Measurements from ENCODE around the gene ZNF780A.
A peak's percentile ranks its signal among the peaks of the same experiment; 100 is the strongest.
"Not testable (repeated sequence)": the region's sequence is repeated elsewhere in the genome, so short reads cannot be mapped to it uniquely, and the experiment has no call there.

The ZNF780A gene

DNA sequence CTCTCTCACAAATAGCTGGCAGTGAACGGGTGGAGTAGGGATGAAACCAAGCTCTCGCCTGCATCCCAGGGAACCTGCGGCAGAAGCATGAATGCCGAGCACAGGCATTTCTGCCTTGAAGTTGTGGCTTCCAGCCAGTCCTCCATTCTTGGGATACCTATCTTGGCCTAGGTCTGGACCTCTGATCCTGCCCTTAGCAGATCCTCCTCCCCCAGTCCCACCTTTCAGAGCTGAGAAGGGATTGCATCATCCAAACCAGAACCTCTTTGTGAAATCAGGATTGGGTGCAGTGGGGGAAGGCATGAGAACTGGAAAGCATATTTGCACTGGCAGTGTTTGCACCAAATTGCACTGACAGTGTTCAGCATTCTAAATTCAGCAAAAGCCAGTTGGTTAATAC lies 5.8 kb downstream of the ZNF780A start:
- no peak for DNase-seq (ENCODE audit: low read depth)

DNA sequence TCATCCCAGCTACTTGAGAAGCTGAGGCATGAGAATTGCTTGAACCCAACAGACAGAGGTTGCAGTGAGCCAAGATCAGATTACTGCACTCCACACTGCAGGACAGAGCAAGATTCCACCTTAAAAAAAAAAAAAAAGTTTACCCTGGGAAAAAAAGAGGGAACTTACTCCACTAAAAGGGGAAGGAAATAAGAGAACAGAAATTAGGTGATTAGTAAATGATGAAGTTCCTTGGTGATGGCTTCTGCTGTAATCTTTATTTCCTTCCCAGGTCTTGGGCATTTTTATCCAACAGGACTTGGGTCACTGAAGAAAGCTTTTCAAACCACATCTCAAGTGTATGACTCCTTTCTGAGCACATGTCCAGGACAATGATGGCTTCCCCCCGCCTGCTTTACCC lies 9.3 kb downstream of the ZNF780A start:
- DNase-seq (ENCODE audit: low read depth) = no peak

DNA sequence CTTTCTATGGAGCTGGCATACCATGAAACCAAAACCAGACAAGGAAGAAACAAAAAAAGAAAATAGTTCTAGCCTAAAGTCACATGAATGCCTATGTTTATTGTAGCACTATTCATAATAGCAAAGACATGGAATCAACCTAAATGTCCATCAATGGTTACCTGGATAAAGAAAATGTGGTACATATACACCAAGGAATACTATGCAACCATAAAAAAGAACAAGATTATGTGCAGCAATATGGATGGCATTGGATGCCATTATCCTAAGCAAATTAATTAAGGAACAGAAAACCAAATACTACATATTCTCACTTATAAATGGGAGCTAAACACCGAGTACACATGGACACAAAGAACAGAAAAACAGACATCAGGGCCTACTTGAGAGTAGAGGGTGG lies 10.5 kb downstream of the ZNF780A start:
- no peak for DNase-seq (ENCODE audit: low read depth)

DNA sequence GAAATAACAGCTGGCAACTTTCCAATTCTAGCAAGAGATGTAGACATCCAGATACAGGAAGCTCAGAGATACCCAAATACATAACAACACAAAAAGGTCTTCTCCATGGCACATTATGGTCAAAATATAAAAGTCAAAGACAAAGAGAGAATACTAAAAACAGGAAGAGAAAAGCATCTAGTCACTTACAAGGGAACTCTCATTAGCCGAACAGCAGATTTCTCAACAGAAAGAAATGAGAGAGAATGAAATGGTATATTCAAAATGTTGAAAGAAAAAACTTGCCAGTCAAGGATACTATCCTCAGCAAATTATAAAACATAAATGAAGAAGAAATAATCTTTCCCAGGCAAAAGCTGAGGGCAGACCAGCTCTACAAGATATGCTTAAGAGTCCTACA lies 12.4 kb downstream of the ZNF780A start:
- DNase-seq (ENCODE audit: low read depth) = no peak

DNA sequence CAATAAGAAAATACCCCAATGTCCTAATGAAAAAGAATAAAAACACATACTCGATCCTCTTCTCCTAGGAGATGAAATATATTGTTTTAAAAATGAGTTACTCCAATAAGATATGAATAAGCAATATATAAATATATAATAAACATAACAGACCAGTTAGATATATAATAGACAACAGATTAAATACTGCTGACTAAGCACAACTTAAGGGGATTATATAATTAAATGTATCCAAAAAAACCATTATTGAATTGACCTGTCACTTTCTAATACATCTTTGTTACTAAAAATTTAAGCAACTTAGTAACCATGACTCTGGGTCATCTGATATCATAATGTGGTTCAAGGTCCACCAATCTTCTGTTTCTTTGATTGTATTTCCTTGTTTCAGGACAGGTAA lies 20.7 kb downstream of the ZNF780A start:
- no peak for DNase-seq (ENCODE audit: low read depth)

DNA sequence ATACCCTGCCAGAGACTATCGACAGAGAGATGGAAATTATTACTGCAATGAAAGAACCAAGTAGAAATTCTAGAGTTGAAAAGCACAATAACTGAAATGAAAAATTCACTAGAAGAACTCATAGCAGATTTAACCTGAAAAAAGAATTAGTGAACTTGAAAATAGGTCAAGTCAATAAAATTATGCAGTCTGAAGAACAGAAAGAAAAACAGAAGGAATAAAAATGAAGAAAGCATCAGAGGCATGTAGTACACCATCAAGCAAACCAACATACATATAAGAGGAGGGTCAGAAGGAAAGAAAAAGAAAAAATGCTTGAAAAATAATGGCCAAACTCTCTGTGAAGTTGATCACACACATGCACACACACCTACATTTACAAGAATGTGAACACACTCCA lies 31.1 kb downstream of the ZNF780A start:
- DNase-seq (ENCODE audit: low read depth) = no peak

DNA sequence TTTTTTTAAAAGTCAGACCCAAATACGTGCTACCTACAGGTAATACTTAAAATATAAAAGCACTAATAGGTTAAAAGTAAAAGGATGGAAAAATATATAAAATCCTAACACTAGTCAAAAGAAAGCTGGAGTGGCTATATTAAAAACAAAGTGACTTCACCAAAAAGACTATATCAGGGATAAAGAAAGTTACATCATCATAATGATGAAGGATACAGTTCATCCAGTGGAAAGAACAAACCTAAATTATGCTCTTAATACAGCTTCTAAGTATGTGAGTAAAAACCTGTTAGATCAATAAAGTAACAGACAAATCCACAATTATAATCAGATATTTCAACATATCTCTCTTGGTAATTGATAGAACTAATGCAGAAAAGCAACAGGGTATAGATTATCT lies 33.6 kb downstream of the ZNF780A start:
- no peak for DNase-seq (ENCODE audit: low read depth)

DNA sequence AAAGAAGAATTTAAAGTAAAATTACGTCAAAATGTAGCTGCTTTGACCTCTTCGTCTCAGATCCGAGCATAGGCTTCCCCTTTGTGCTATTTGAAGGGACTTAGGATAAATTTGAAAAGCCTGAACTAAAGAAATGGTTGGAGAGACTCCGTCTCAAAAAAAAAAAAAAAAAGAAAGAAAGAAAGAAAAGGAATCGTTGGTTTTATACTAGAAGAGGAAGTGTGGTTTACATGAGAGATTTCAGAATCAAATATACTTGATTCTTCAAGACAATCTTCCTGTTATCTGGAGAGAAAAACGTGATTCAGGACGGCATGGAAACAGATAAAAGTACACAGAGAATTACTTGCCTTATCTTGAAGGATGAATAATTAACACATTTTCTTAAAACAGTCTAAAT lies 34.2 kb downstream of the ZNF780A start:
- no peak for DNase-seq (ENCODE audit: low read depth)

DNA sequence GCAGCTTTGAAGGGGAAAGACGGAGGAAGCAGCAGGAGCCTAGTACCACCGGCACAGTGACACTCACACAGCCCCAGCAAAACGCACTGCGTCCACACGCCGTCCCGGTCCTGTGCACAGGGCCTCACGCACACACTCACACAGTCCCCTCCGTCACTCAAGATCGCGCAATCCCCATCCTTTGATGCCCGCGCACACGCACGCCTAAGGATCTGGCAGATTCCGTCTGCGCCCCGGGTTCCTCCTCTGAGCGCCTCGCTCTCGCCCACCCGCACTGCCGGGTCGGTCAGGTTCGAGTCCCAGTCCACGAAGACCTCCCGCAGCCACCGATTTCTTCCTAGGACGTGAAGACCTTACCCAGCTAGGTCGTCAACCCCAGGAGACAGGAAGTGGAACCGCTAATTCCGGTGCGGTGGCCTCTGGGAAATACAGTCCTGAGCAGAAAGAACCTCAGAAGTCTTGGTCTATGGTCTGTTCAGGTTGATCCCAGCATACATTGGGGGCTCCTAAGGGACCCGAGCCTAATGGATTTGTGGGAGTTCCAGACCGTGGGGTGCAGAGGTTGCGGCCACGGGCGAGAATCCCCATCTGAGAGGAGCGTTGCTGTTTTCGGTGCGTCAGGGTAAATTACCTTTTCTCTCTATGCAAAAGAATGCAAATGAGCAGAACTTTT lies 34.8 kb downstream of the ZNF780A start, which contains the start of gene ZNF780B:
TSS of gene ZNF780B (minus strand) at position 400 of the 673 bp plus-strand sequence. CDS start 5,899 bp downstream, outside the sequence.
- peak; percentile 45 for DNase-seq (ENCODE audit: low read depth)

DNA sequence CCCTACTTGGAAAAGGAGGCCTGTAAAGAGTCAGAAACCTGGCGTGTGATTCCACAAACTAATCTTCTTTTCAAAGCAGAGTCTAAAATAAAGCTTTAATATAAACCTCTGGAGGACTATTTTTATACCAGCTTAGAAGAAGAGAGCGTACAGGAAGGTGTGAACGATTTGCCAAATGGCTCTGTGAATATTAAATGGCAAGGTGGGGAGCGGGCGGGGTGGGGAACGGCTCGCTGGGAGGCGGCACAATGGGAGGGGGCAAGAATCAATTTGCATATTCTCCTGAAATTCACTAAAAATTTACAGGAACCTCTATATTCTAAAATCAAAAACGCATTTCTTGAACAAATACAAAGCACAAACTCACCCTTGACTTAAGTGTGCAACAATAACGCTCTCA lies 35.7 kb downstream of the ZNF780A start:
- DNase-seq (ENCODE audit: low read depth) = no peak

DNA sequence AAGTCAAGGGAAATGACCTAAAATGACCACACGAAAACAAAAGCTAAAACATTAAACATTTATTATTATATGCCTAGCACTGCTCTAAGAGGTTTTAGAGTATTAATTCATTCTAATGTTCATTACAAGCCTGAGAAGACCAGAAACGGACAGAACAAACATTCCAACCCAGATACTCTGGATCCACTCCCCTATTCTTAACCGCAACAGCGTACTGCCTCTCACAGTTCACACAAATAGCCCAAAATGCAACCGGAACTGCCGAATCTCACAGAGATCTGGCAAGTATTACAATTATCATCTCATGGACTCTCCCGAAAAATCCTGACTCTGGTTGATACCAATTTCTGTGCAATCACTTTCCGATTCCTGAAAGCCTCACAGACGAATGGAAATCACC lies 36.1 kb downstream of the ZNF780A start:
- DNase-seq (ENCODE audit: low read depth) = no peak

DNA sequence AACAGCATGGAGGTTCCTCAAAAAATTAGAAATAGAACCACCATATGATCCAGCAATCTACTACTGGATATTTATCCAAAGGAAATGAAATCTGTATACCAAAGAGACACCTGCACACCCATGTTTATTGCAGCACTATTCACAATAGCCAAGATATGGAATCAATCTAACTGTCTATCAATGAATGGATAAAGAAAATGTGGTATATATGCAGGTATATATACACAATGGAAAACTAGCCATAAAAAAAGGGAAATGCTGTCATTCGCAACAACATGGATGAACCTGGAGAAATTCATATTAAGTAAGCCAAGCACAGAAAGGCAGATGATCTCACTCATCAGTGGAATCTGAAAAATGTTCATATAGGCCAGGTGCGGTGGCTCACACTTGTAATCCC lies 37.3 kb downstream of the ZNF780A start:
- no peak for DNase-seq (ENCODE audit: low read depth)

DNA sequence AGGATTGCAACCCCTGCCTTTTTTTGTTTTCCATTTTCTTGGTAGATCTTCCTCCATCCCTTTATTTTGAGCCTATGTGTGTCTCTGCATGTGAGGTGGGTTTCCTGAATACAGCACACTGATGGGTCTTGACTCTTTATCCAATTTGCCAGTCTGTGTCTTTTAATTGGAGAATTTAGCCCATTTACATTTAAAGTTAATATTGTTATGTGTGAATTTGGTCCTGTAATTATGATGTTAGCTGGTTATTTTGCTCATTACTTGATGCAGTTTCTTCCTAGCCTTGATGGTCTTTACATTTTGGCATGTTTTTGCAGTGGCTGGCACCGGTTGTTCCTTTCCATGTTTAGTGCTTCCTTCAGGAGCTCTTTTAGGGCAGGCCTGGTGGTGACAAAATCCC lies 49.0 kb downstream of the ZNF780A start:
- DNase-seq (ENCODE audit: low read depth) = not testable (repeated sequence)

DNA sequence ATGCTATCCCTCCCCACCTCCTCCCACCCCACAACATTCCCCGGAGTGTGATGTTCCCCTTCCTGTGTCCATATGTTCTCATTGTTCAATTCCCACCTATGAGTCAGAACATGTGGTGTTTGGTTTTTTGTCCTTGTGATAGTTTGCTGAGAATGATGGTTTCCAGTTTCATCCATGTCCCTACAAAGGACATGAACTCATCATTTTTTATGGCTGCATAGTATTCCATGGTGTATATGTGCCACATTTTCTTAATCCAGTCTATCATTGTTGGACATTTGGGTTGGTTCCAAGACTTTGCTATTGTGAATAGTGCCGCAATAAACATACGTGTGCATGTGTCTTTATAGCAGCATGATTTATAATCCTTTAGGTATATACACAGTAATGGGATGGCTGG lies 52.7 kb downstream of the ZNF780A start:
- not testable (repeated sequence) for DNase-seq (ENCODE audit: low read depth)

DNA sequence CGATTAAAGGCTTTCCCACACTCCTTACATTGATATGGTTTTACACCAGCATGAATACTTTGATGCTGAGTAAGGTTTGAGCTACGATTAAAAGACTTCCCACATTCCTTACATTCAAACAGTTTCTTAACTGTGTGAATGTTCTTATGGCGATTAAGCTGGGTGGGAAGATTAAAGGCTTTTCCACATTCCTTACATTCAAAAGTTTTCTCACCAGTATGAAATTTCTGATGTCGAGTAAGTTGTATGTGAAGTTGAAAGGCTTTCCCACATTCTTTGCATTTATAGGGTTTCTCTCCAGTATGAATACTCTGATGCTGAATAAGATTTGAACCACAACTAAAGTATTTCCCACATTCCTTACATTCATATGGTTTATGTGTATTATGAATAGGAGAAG lies 54.7 kb downstream of the ZNF780A start:
- no peak for DNase-seq (ENCODE audit: low read depth)

DNA sequence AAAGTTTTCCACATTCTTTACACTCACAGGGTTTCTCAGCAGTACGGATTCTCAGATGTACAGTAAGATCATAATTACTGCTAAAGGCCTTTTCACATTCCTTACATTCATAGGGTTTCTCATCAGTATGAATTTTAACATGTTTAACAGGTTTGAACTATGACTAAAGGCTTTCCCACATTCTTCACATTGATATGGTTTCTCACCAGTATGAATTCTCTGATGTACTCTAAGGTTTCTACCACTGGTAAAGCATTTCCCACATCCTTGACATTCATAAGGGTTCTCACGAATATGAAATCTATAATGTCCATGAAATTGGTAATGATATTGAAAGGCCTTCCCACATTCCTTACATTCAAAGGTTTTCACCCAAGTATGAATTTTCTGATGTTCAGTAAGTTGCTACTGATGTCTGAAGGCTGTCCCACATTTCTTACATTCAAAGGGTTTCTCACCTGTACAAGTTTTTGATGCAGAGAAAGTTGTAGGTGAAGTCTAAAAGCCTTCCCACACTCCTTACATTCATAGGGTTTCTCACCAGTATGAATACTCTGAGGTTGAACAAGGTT lies 56.7 kb downstream of the ZNF780A start:
- DNase-seq (ENCODE audit: low read depth) = no peak

DNA sequence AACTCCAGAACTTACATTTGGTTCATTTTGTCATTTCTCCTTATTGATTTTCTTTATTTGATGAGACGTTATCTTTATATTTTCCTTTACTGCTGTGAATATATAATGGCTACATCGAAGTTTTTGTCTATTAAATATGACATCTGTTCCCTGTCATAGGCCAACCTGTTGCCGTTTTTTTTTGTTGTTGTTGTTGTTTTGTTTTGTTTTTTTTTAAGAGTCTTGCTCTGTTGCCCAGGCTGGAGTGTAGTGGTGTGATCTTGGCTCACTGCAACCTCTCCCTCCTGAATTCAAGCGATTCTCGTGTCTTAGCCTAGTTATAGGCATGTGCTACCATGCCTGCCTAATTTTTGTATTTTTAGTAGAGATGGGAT lies 64.2 kb downstream of the ZNF780A start:
- DNase-seq (ENCODE audit: low read depth) = no peak

DNA sequence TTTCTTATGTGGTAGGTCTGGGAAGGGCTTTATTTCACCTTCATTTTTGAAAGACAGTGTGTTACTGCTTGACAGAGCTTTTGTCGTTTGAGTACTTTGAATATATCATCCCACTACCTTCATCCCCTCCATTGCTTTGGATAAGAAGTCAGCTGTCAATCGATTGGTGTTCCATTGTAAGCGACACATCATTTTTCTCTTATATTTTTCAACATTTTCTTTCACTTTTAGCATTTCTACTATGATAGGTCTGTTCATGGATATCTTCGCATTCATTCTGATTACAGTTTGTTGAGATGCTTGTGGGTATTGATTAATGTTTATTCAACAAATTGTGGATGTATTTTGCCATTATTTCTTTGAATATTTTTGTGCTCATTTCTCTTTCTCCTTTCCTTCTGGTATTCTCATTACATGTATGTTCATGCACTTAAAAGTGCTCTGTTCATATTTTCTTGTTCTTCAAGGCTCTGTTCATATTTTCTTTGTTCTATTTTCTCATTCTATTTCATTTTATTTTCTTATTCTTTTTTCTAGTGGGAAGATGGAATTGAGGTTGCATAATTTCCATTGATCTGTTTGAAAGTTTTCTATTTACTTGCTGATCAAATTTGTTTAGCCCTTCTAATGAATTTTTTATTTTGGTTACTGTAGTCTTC lies 64.7 kb downstream of the ZNF780A start:
- no peak for DNase-seq (ENCODE audit: low read depth)

DNA sequence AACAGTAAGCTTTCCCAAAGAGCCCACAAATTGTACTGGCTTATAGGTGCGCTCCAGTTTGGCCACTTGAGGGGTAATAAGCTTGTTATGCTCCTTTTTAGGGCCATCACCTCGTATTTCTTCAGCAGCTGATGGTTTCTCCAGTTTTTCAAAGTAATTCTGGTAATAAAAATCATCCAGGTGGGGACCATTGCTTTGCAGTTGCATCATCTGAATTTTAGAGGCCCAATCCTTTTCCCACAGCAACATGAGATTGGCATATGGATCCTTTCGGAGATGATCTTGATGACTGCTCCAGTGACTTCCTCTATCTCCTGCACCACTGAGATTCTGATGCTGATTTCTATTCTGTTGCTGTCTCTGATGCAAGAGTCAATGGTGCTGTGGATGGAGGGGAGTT lies 66.8 kb downstream of the ZNF780A start:
- no peak for DNase-seq (ENCODE audit: low read depth)

Measured in stimulated activated CD8-positive, alpha-beta memory T cell treated with anti-CD3 and anti-CD28 coated beads, Interleukin-12 subunit alpha, Interleukin-12 subunit beta, amount 100 ng/mL, for 4 hours (primary cell).